Ovary (tissue), 9 donors: ENCODE measurements around the gene NACA2. TPM values are rescaled to one million over a fixed set of nuclear protein-coding genes. Genes with fewer than 3 reads are reported as not detected.
"Not testable (repeated sequence)": the region's sequence is repeated elsewhere in the genome, so short reads cannot be mapped to it uniquely, and the experiment has no call there.

ENCODE experiments used
- DNase-seq, 5 donors: peaks; one replicate each; pipeline ENCODE4 v3.0.0-alpha.2; 2019 to 2020
- H3K27ac ChIP-seq, 2 donors: fragments of 200-600 bp; one replicate each; pipeline versions ENCODE4 v1.5.1 to v1.8.0; 2019 to 2022
- H3K27me3 ChIP-seq: fragments of 200-600 bp; one replicate; pipeline ENCODE4 v1.8.0; 2022
- H3K36me3 ChIP-seq: fragments of 200-600 bp; sonication (generic); one replicate; pipeline ENCODE4 v1.5.1; 2019
- H3K4me1 ChIP-seq: one replicate; pipeline ENCODE4 v1.8.1; 2013; ENCODE audit warnings: mild to moderate bottlenecking, moderate library complexity; ENCODE audit not compliant: insufficient read depth
- H3K4me3 ChIP-seq: fragments of 200-600 bp; sonication (generic); one replicate; pipeline ENCODE4 v1.5.1; 2017
- H3K9me3 ChIP-seq, 2 donors: fragments of 200-600 bp in 1 of 2; sonication (generic) in 1 of 2; one replicate each; pipeline versions ENCODE4 v1.5.1 to v1.8.1; 2013 to 2019; ENCODE audit warnings: mild to moderate bottlenecking in 1 of 2, moderate library complexity in 1 of 2
- CTCF ChIP-seq, 3 donors: fragments of 450-650 bp in 2 of 3; fragments of 200-600 bp in 1 of 3; IDR thresholded peaks; one replicate each; pipeline versions ENCODE4 v1.5.1 to v1.8.0; 2016 to 2022; ENCODE audit warnings: antibody characterized with exemption in 3 of 3, mild to moderate bottlenecking in 1 of 3
- EP300 ChIP-seq: sonication (generic); formaldehyde crosslinking; IDR thresholded peaks from one replicate; pipeline ENCODE4 v1.6.1; 2017; ENCODE audit warnings: antibody characterized with exemption
- POLR2A ChIP-seq: fragments of 450-650 bp; IDR thresholded peaks from one replicate; pipeline ENCODE4 v1.6.1; 2017; ENCODE audit warnings: antibody characterized with exemption, mild to moderate bottlenecking, moderate library complexity
- WGBS, 3 donors: extraction: QIAGEN DNeasy Blood & Tissue Kit in 1 of 3; methylation state at CpG; one replicate each; pipeline versions ENCODE4 v1.1.5 to v1.1.7; 2013 to 2017; 5-methylcytosine and 5-hydroxymethylcytosine counted together
- intact Hi-C, 4 donors: fragments of 100-400 bp; cut with DNase I; formaldehyde crosslinking; loops; one replicate each; pipeline versions ENCODE4 v1.11.0 to v1.15.1; 2022 to 2023
- polyA plus RNA-seq, 2 donors: library from polyadenylated mRNA; stranded (reverse); fragments of 200-250 nt in 1 of 2; fragments of 350-450 nt in 1 of 2; fragmentation: Illumina TruSeq in 1 of 2; extraction: RNeasy Lipid Tissue Mini Kit (QIAGEN cat#74804) in 1 of 2; gene quantifications; one replicate each; pipeline ENCODE4 v1.2.3, GENCODE V29; 2013 to 2014
- total RNA-seq, 7 donors: library from RNA; depleted of rRNA in 2 of 7; stranded (reverse); fragments of >200 nt in 2 of 7; fragmentation: NEBNext Ultra II Directional in 3 of 7; extraction: Animal tissue kit (Norgen Biotek cat#: 25700) in 3 of 7; gene quantifications; one replicate each; pipeline versions ENCODE4 v1.1.0 to v1.2.4, GENCODE V29; 2016 to 2023
- donor health status: DM: no; HTN: no; CAD: no; lungs with moderate emphysema.
- donor health status: DM: no; HTN: no; CAD: no.
- donor health status: Bipolar disorder and iron deficiency.
- donor health status: DM: yes; HTN: yes; CAD: no.
- donor health status: DM: no; HTN: no; CAD: no.
- donor health status: DM: yes; HTN: yes; CAD: no.

Gene NACA2
- total and polyA plus RNA-seq, 9 donors, result not detected

- Histone ChIP-seq H3K27me3 (no peaks in the 10 kb centered on the region), H3K36me3 (no peaks in the 10 kb centered on the region), H3K9me3 (no peaks in the 10 kb centered on the region), H3K4me1 (no peaks in the 10 kb centered on the region), H3K27ac (no peak overlapping the region), H3K4me3 (no peak overlapping the region)
- WGBS, 3 donors, result 58 to 68% (median 66%) methylated on average over 3 of the region's 3 CpGs
- no peak for DNase-seq
- intact Hi-C loops, result loop anchor here in 1 of 4 donors (10.0 kb wide), 1 partner anchor 139 kb away; no protein-coding TSS in a partner anchor
- TF ChIP-seq CTCF (IDR thresholded peaks at IDR 0.05) (no peak), POLR2A (no peak), EP300 (no peak)
Measured at GRCh38 chr17:61554209-61554608, 36.8 kb downstream of the NACA2 start.

DNA sequence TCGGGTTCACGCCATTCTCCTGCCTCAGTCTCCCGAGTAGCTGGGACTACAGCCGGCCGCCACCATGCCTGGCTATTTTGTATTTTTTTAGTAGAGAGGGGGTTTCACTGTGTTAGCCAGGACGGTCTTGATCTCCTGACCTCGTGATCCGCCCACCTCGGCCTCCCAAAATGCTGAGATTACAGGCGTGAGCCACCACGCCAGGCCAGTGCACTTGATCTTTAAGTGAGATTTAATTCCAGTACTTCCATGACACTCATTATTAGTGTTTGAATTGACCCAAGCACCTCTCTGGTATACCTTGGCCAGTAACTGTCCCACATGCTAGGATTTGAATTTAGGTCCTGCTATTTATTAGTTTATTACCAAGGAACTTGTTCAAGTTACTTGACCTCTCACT is 38.5 kb downstream of the NACA2 start:
- H3K27me3 ChIP-seq, DNase-seq, H3K4me3 ChIP-seq, H3K4me1 ChIP-seq, H3K27ac ChIP-seq, H3K36me3 ChIP-seq, H3K9me3 ChIP-seq: not testable (repeated sequence)
- 85 to 90% (median 89%) methylated on average over 11 of the region's 11 CpGs for WGBS, 3 donors
- intact Hi-C loops, result loop anchor here in 1 of 4 donors (10.0 kb wide), 1 partner anchor 138 kb away; no protein-coding TSS in a partner anchor

GRCh38 chr17:61551255-61551742 is 39.7 kb downstream of the NACA2 start:
- no peaks in the 10 kb centered on the region for H3K9me3 ChIP-seq
- TF ChIP-seq CTCF (IDR thresholded peaks at IDR 0.05) (no peak), POLR2A (no peak), EP300 (no peak)
- no peaks in the 10 kb centered on the region for H3K4me1 ChIP-seq
- 7 to 24% (median 14%) methylated on average over 6 of the region's 6 CpGs for WGBS, 3 donors
- no peak overlapping the region for H3K27ac ChIP-seq
- intact Hi-C loops, result loop anchor here in 1 of 4 donors (10.0 kb wide), 1 partner anchor 136 kb away; no protein-coding TSS in a partner anchor
- no peak for DNase-seq
- no peaks in the 10 kb centered on the region for H3K27me3 ChIP-seq
- H3K36me3 ChIP-seq, result no peaks in the 10 kb centered on the region
- no peak overlapping the region for H3K4me3 ChIP-seq

GRCh38 chr17:61547113-61547512 is 43.9 kb downstream of the NACA2 start:
- DNase-seq, result no peak
- no peaks in the 10 kb centered on the region for H3K4me1 ChIP-seq
- intact Hi-C loops, result no loop called here
- no peak overlapping the region for H3K4me3 ChIP-seq
- H3K27me3 ChIP-seq, result no peaks in the 10 kb centered on the region
- H3K9me3 ChIP-seq, result no peaks in the 10 kb centered on the region
- no peaks in the 10 kb centered on the region for H3K36me3 ChIP-seq
- H3K27ac ChIP-seq, result no peak overlapping the region
- no peak for TF ChIP-seq EP300
- no peak for TF ChIP-seq CTCF (IDR thresholded peaks at IDR 0.05)
- TF ChIP-seq POLR2A, result no peak

GRCh38 chr17:61545335-61545938 is 45.6 kb downstream of the NACA2 start:
- Histone ChIP-seq H3K27ac (no peak overlapping the region), H3K4me1 (no peaks in the 10 kb centered on the region), H3K4me3 (no peak overlapping the region), H3K9me3 (no peaks in the 10 kb centered on the region), H3K27me3 (no peaks in the 10 kb centered on the region), H3K36me3 (no peaks in the 10 kb centered on the region)
- DNase-seq, result no peak
- intact Hi-C loops, result no loop called here
- TF ChIP-seq EP300 (no peak), POLR2A (no peak), CTCF (IDR thresholded peaks at IDR 0.05) (no peak)
- 88 to 91% (median 89%) methylated on average over 1 of the region's 1 CpG for WGBS, 3 donors
